HG03280 (cell line): Measurements from ENCODE around the gene PTGDS.

ENCODE experiments used
- ATAC-seq: cut with Tn5 transposase; IDR thresholded peaks from one replicate; pipeline ENCODE4 v1.9.1; 2021; ENCODE audit warnings: mild to moderate bottlenecking, moderate library complexity; ENCODE audit not compliant: unreplicated experiment

Gene PTGDS

GRCh38 chr9:137007108-137007815, 30.0 kb downstream of the PTGDS start:
- no peak for ATAC-seq

- ATAC-seq: no peak
These were observed 30.5 kb downstream of the PTGDS start for GRCh38 chr9:137007816-137008270.

- ATAC-seq: no peak
These were observed 31.0 kb downstream of the PTGDS start for GRCh38 chr9:137008312-137008711.

- ATAC-seq: no peak
These were observed 31.9 kb downstream of the PTGDS start for GRCh38 chr9:137009217-137009616.

DNA sequence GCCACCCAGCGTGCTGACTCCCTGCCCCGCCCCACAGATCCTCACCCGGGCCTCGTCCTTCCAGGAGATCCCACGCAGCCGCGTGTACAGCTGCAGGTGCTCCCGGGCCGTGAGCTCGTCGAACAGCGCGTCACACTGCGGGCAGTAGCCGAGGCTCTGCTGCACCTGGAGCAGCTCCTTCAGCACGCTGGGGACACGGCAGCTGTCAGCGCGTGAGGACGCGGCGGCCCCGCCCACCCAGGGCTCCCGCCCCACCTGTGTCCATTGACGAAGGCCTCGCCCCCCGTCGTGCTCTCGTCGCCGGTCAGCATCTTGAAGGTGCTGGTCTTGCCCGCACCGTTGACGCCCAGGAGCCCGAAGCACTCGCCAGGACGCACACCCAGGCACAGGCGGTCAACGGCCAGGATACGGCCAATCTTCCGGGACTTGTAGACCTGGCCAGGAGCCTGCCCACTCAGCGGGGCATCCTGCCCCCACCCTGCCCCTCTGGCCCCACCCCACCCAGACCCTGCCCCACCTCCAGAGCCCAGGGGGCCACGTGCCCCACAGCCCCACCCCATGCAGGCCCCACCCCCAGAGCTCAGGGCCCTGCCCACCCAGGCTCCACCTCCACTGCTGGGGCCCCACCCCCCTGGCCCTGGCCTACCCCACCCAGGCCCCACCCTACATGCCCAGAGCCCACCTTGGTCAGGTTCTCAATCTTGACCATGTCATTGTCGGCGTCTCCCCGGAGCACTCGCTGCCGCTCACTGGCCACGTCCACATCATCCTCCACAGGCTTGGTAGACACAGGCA, 32.8 kb downstream of the PTGDS start:
- no peak for ATAC-seq

DNA sequence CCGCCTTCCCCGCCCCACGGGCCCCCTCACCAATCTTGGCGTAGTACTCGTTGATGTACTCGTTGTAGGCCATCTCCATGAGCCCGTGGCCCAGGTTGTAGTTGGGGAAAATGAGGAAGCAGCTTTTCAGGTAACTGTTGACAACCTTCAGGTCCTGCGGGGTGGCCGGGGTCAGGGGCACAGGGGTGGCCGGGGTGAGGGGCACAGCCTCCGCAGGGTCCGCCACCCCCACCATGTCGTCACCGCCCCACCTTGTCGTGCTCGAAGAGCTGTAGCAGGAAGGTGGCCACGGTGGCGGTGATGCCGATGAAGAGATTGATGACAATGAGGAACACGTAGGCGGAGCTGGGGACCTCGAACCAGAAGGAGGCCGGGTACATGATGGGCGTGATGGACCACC, 33.9 kb downstream of the PTGDS start:
- ATAC-seq: no peak

GRCh38 chr9:137011907-137012675, 34.8 kb downstream of the PTGDS start:
- ATAC-seq: no peak

GRCh38 chr9:137012694-137013570, 35.6 kb downstream of the PTGDS start:
- no peak for ATAC-seq

DNA sequence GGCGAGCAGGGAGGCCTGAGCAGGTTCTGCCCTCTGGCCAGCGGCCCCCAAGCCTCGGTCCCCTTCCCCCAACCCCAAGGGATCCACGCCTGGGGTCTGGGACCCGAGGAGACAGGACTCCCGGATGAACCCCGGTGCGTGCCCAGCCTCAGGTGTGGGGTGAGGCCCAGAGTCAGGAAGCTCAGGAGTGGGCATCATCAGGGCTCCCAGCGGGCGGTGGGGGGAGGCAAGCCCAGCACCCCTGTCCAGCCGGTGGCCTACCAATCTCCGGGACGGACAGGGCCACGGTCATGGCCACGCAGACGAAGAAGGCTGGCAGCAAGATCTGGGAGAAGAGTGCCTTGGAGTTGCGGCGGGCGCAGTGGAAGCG, 36.3 kb downstream of the PTGDS start:
- no peak for ATAC-seq

DNA sequence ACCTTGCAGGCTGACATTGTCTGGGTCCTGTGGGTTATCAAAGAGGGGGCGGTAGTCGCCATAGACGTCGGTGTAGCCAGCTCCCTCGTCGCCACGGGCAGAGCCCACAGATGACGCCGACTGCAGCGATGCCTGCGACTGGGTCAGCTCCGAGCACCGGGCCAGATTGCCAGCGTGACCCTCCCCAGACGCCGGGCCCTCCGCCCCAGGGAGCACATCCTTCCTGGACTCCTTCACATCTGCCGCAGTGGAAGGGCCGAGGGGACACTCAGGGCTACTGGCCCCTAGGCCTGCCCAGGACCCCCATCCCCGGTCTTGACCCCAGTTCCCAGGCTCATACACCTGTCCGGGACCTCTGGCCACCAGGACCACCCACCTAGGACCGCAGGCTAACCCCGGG, 36.9 kb downstream of the PTGDS start:
- ATAC-seq: no peak

DNA sequence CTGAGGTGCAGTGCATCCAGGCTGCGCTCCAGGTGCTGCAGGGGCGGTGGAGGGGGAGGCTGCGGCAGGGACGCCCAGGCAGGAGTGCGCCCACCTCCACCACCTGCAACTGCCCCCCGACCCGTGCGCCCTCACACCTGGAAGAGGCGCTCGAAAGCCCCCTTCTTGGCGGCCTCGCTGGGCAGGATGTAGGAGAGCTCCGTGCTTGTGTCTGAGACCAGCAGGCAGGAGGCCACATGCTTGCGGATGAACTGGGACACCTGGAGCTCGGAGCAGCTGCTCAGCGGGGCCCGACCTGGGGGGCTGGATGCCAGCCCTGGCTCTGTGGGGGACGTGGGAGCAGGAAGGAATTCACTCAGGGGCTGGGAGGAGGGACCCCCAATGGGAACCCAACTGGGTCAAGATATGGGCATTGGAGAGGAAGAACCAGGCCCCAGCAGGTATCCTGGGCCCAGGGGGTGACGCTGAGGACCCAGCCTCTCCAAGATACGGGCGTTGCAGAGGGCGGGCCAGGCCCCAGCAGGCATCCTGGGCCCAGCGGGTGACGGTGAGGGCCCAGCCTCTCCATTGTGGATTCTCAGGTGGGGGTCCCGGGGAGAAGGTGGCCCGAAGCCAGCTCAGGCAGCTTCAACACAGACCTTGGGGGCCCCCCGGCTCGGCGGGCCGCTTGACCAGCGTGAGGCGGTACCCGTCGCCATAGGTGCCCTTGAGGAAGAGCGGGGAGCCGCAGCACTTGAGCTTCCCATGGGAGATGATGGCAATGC, 37.7 kb downstream of the PTGDS start:
- no peak for ATAC-seq

- no peak for ATAC-seq
These were observed 38.2 kb downstream of the PTGDS start for GRCh38 chr9:137015540-137015930.

GRCh38 chr9:137015976-137016375, 38.7 kb downstream of the PTGDS start:
- no peak for ATAC-seq

- no peak for ATAC-seq
These were observed 39.1 kb downstream of the PTGDS start for GRCh38 chr9:137016436-137016835.

DNA sequence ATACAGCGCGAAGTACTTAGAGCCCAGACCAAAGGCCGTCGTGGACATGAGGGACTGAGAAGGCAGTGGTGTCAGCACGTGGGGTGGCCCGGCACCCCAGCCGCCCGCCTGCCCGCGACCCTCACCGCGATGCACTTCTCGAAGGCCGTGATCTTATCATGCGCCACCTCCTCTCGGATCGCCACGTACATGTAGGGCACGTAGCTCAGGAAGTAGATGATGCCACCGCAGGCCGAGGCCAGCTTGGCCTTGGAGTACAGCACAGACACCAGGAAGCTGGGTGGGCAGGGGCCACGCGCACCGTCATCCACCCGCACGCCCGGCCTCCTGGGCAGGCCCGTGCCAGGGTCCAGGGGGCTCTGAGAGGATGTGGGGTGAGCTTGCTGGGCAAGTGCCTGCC, 39.8 kb downstream of the PTGDS start:
- ATAC-seq: no peak

- no peak for ATAC-seq
These were observed 40.6 kb downstream of the PTGDS start for GRCh38 chr9:137017791-137018497.

- ATAC-seq: no peak
These were observed 41.7 kb downstream of the PTGDS start for GRCh38 chr9:137018761-137019559.

GRCh38 chr9:137019891-137020683, 42.8 kb downstream of the PTGDS start:
- no peak for ATAC-seq
